Esophagus squamous epithelium (tissue), 5 donors: ENCODE measurements around the gene TNN. TPM values are rescaled to one million over a fixed set of nuclear protein-coding genes. Genes with fewer than 3 reads are reported as not detected.

Experiments used
- DNase-seq: peaks from one replicate; lab custom pipeline; 2025; lab: John Stamatoyannopoulos, UW
- H3K27ac ChIP-seq, 4 donors: fragments of 200-600 bp; sonication (generic); one replicate each; pipeline ENCODE4 v1.5.1; 2016 to 2019; ENCODE audit warnings: mild to moderate bottlenecking in 1 of 4
- H3K27me3 ChIP-seq, 4 donors: fragments of 200-600 bp; sonication (generic); 1 replicate in 3 of 4; 2 replicates in 1 of 4; pipeline versions ENCODE4 v1.5.1 to v1.6.0; 2017 to 2021; ENCODE audit warnings: antibody characterized with exemption in 1 of 4
- H3K36me3 ChIP-seq, 3 donors: fragments of 200-600 bp; sonication (generic); one replicate each; pipeline ENCODE4 v1.5.1; 2016 to 2019
- H3K4me1 ChIP-seq, 3 donors: fragments of 200-600 bp; sonication (generic); one replicate each; pipeline ENCODE4 v1.5.1; 2017 to 2019
- H3K4me3 ChIP-seq, 4 donors: fragments of 200-600 bp; sonication (generic); 1 replicate in 3 of 4; 2 replicates in 1 of 4; pipeline ENCODE4 v1.5.1; 2016 to 2019; ENCODE audit warnings: mild to moderate bottlenecking in 2 of 4, moderate library complexity in 1 of 4
- H3K9me3 ChIP-seq, 3 donors: fragments of 200-600 bp; sonication (generic); one replicate each; pipeline ENCODE4 v1.5.1; 2016 to 2019
- POLR2A ChIP-seq, 4 donors: fragments of 450-650 bp; IDR thresholded peaks; one replicate each; pipeline ENCODE4 v1.6.1; 2017; ENCODE audit warnings: antibody characterized with exemption in 4 of 4, mild to moderate bottlenecking in 4 of 4, moderate library complexity in 3 of 4
- WGBS, 2 donors: methylation state at CpG; one replicate each; pipeline ENCODE4 v1.1.5; 2018; 5-methylcytosine and 5-hydroxymethylcytosine counted together
- intact Hi-C: fragments of 100-400 bp; cut with DNase I; formaldehyde crosslinking; loops from one replicate; pipeline ENCODE4 v1.15.0; 2022
- total RNA-seq, 4 donors: library from RNA; depleted of rRNA; stranded (reverse); fragments of >200 nt; gene quantifications; one replicate each; pipeline ENCODE4 v1.1.0, GENCODE V29; 2016
- TF ChIP-seq, protein P1 (sequence below), 6 experiments: fragments of 450-650 bp in 4 of 6; fragments of 200-600 bp in 2 of 6; sonication (generic) in 2 of 6; IDR thresholded peaks; one replicate each; pipeline ENCODE4 v1.5.1; 2016 to 2019; ENCODE audit warnings: antibody characterized with exemption in 6 of 6, mild to moderate bottlenecking in 4 of 6, moderate library complexity in 4 of 6
- donor health status: DM: yes; HTN: yes; CAD: no.

The TNN gene
- total RNA-seq, 4 donors from 2014 or later = under 0.01 to 0.09 TPM; not detected in 2

DNA sequence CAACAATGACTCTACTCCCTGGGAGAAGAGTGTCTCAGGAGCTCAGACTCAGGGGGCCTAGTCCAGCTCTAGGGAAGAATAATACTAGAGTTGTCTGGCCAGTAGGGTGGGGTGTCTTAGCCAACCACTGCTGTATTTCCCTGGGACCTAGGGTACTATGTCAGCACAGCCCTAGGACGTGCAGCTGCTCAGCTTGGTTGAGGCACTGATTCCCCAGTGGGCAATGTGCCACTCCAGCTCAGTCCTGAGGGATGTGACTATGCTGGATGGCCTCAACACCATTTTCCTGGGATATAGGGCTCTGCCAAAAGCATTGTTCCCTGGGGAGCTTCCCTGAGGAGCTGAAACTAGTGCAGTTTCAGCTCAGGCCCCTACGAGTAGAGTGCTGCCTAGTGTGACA is 47.4 kb downstream of the TNN start:
- WGBS, 2 donors = 50% methylated on average over 1 of the region's 2 CpGs; no CpG with 5 or more reads in 1 of the 2 donors
- no peak for DNase-seq
- no peaks in the 10 kb centered on the region for H3K4me1 ChIP-seq
- intact Hi-C loops = no loop called here
- H3K9me3 ChIP-seq = peaks cover 0 to 8% (median 8%) of the 10 kb centered on the region in 3 donors
- H3K27ac ChIP-seq = no peak overlapping the region
- no peak overlapping the region for H3K4me3 ChIP-seq
- H3K27me3 ChIP-seq = no peaks in the 10 kb centered on the region
- no peaks in the 10 kb centered on the region for H3K36me3 ChIP-seq
- TF ChIP-seq, protein P1, sequence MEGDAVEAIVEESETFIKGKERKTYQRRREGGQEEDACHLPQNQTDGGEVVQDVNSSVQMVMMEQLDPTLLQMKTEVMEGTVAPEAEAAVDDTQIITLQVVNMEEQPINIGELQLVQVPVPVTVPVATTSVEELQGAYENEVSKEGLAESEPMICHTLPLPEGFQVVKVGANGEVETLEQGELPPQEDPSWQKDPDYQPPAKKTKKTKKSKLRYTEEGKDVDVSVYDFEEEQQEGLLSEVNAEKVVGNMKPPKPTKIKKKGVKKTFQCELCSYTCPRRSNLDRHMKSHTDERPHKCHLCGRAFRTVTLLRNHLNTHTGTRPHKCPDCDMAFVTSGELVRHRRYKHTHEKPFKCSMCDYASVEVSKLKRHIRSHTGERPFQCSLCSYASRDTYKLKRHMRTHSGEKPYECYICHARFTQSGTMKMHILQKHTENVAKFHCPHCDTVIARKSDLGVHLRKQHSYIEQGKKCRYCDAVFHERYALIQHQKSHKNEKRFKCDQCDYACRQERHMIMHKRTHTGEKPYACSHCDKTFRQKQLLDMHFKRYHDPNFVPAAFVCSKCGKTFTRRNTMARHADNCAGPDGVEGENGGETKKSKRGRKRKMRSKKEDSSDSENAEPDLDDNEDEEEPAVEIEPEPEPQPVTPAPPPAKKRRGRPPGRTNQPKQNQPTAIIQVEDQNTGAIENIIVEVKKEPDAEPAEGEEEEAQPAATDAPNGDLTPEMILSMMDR (IDR thresholded peaks at IDR 0.05) = no peak
- TF ChIP-seq POLR2A (IDR thresholded peaks at IDR 0.05) = no peak

DNA sequence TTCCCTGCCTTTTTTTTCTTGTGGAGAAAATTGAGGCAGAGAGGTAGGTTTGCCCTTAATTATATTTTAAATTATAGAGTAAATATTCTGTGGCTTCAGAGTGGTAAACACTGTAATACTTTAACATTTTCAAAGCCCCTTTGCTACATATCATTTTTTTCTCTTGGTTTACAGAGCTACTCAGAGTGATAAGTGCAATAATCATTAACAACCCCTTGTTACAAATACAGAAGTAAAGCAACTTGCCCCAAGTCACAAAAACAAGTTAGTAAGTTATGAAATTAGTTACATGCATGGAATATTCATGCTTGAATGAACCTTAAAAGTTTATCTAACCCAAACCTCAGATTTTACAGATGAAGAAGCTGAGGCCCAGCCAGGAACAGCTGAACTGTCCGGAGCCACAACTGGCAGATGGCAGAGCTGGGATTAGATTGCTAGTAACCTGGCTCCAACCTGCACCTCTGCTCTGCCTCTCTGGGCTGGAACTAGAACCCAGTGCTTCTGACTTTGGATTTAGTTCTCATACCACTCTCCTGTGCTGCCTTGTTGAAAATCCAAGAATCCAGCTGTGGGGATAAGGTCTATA is 48.7 kb downstream of the TNN start:
- Histone ChIP-seq H3K36me3 (no peaks in the 10 kb centered on the region), H3K4me1 (no peaks in the 10 kb centered on the region), H3K27me3 (no peaks in the 10 kb centered on the region), H3K27ac (no peak overlapping the region), H3K9me3 (peaks cover 0 to 8% (median 8%) of the 10 kb centered on the region in 3 donors), H3K4me3 (no peak overlapping the region)
- 73 to 83% methylated on average over 1 of the region's 1 CpG for WGBS, 2 donors
- no peak for DNase-seq
- intact Hi-C loops = no loop called here
- TF ChIP-seq, protein P1 (IDR thresholded peaks at IDR 0.05) = no peak
- no peak for TF ChIP-seq POLR2A (IDR thresholded peaks at IDR 0.05)

- Histone ChIP-seq H3K27ac (no peak overlapping the region), H3K36me3 (no peaks in the 10 kb centered on the region), H3K27me3 (no peaks in the 10 kb centered on the region), H3K4me3 (no peak overlapping the region), H3K9me3 (peaks cover 0 to 8% (median 8%) of the 10 kb centered on the region in 3 donors), H3K4me1 (no peaks in the 10 kb centered on the region)
- DNase-seq = no peak
- WGBS, 2 donors = 68 to 76% methylated on average over 7 to 11 of the region's 11 CpGs
- no peak for TF ChIP-seq POLR2A (IDR thresholded peaks at IDR 0.05)
- TF ChIP-seq, protein P1 (IDR thresholded peaks at IDR 0.05) = no peak
- intact Hi-C loops = no loop called here
These were observed 49.3 kb downstream of the TNN start for GRCh38 chr1:175116903-175117302.

DNA sequence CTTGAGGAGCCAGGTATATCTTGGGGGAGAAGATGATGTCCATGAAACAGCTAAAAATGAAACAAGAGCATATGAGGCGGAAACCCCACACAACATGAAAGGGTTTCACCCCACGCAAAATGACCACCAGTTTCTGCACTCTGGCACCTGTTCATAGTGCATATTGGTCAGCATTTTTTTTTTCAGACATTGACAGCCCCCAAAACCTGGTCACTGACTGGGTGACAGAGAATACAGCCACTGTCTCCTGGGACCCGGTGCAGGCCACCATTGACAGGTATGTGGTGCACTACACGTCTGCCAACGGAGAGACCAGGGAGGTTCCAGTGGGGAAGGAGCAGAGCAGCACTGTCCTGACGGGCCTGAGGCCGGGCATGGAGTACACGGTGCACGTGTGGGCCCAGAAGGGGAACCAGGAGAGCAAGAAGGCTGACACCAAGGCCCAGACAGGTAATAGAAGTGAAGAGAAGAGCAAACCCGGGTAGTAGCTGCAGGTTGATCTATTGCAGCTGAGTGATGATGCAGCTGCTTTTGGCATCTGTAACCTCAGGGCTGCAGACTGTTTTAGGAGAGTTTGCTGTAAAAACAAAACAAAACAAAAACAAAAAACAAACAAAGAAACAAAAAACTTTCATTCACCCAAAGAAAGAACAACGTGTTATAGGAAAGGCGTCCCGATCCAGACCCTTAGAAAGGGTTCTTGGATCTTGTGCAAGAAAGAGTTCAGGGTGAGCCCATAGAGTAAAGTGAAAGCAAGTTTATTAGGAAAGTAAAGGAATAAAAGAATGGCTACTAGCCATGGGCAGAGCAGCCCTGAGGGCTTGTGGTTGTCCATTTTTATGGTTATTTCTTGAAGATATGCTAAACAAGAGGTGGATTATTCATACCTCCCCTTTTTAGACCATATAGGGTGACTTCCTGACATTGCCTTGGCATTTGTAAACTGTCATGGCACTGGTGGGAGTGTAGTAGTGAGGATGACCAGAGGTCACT is 51.0 kb downstream of the TNN start:
- Histone ChIP-seq H3K9me3 (peaks cover 0 to 3% (median under 1%) of the 10 kb centered on the region in 3 donors), H3K4me1 (no peaks in the 10 kb centered on the region), H3K4me3 (no peak overlapping the region), H3K27ac (no peak overlapping the region), H3K36me3 (no peaks in the 10 kb centered on the region), H3K27me3 (no peaks in the 10 kb centered on the region)
- 77 to 85% methylated on average over 7 to 10 of the region's 13 CpGs for WGBS, 2 donors
- TF ChIP-seq, protein P1 (IDR thresholded peaks at IDR 0.05) = no peak
- no peak for TF ChIP-seq POLR2A (IDR thresholded peaks at IDR 0.05)
- no peak for DNase-seq
- intact Hi-C loops = no loop called here

- Histone ChIP-seq H3K27ac (no peak overlapping the region), H3K4me3 (no peak overlapping the region), H3K4me1 (no peaks in the 10 kb centered on the region), H3K27me3 (no peaks in the 10 kb centered on the region), H3K36me3 (no peaks in the 10 kb centered on the region), H3K9me3 (no peaks in the 10 kb centered on the region)
- no peak for DNase-seq
- TF ChIP-seq, protein P1 (IDR thresholded peaks at IDR 0.05) = no peak
- TF ChIP-seq POLR2A (IDR thresholded peaks at IDR 0.05) = no peak
- intact Hi-C loops = loop anchor here (10.0 kb wide), 1 partner anchor 86 kb away; no protein-coding TSS in a partner anchor
- WGBS, 2 donors = 79 to 88% methylated on average over 1 of the region's 1 CpG
These were observed 52.9 kb downstream of the TNN start for GRCh38 chr1:175120511-175120910.
